ENCODE measurements around the gene CD7.
A peak's percentile ranks its signal among the peaks of the same experiment; 100 is the strongest.

- no peak for TF ChIP-seq CTCF (IDR thresholded peaks at IDR 0.05)
- peak in 1 of 2 donors; percentile 61 for TF ChIP-seq POLR2AphosphoS5 (IDR thresholded peaks at IDR 0.05; ENCODE audit: insufficient read depth in 1 of 2, low read depth in 1 of 2)
- no peak for TF ChIP-seq POLR2A (IDR thresholded peaks at IDR 0.05)
Measured at GRCh38 chr17:82366749-82367148, 49.3 kb upstream of the CD7 start.

Measured in vagina (tissue), 2 donors.